ENCODE results near the gene SLC22A6.

Gene SLC22A6

DNA sequence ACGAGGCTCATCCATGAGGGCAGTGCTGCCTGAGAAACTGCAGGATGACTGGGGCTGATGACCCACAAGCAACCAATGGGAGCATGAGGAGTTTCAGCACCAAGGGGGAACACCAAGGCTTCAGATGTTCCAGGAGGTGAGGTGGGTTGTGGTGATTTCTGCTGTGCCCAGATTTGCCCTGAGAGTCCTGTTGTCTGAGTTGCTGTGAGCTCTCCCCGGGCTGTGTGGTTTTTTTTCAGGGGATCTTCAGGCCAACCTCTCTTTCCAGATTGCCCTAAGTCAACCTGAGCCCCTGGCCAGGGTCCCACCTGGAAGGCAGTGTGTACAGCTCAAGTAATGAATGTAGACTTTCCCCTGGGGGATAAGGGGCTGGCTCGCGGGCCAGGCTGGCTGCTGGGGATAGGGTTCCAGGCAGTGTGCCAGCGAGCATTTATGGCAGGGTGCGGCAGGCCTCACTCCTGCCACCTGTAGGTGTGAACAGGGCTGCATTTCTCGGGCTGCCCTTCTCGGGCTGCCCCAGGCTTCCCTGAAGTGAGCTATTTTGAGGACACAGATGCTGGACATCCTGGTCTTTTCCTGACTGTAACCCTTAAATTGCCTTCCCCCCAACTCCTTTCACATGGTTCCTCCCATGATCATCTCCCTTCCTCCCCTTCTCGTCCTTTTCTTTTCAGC is 9.8 kb downstream of the SLC22A6 start:
- Histone ChIP-seq H3K4me1 (ENCODE audit: control extremely low read depth in 1 of 4, control insufficient read depth in 4 of 4, insufficient read depth in 4 of 4, low read length in 3 of 4) (no peaks in the 10 kb centered on the region), H3K27ac (ENCODE audit: insufficient read depth in 1 of 2, low read depth in 1 of 2, low read length in 2 of 2, poor library complexity in 1 of 2, severe bottlenecking in 2 of 2) (no peak overlapping the region), H3K4me3 (ENCODE audit: control insufficient read depth in 1 of 7, extremely low read depth in 1 of 7, insufficient read depth in 4 of 7, low read depth in 2 of 7, low read length in 6 of 7) (no peak overlapping the region), H3K27me3 (replicated peaks in 2 of 5; ENCODE audit: control insufficient read depth in 4 of 5, insufficient read depth in 5 of 5, low read length in 4 of 5) (peaks cover 0 to 18% (median 0%) of the 10 kb centered on the region in 5 experiments), H3K9me3 (ENCODE audit: control extremely low read depth in 1 of 5, control insufficient read depth in 4 of 5, insufficient read depth in 2 of 5, low read depth in 1 of 5, low read length in 4 of 5) (no peaks in the 10 kb centered on the region), H3K36me3 (ENCODE audit: control insufficient read depth in 4 of 4, insufficient read depth in 4 of 4, low read length in 3 of 4) (no peaks in the 10 kb centered on the region)
- 30% methylated on average over 7 of the region's 9 CpGs for WGBS (ENCODE audit: insufficient coverage)
- peak; percentile 16 to 54 (median 48) for DNase-seq
- POLR2A ChIA-PET, result no interaction called here
- CTCF ChIA-PET, result interaction anchor here (0.6 to 3.7 kb wide), 11 partner anchors 9 to 80 kb away, joined by 3 to 30 read pairs (median 4); no protein-coding TSS in a partner anchor

DNA sequence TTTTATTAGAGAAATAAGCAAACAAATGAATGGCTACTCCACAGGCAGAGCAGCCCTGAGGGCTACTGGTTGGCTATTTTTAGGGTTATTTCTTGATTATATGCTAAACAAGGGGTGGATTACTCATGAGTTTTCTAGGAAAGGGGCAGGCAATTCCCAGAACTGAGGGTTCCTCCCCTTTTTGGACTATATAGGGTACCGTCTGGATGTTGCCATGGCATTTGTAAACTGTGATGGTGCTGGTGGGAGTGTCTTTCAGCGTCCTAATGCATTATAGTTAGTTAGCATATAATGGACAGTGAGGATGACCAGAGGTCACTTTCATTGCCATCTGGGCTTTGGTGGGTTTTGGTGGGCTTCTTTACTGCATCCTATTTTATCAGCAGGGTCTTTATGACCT is 19.2 kb downstream of the SLC22A6 start:
- ChIA-PET POLR2A (no interaction called here), CTCF (no interaction called here)
- Histone ChIP-seq H3K4me3 (ENCODE audit: control insufficient read depth in 1 of 7, extremely low read depth in 1 of 7, insufficient read depth in 4 of 7, low read depth in 2 of 7, low read length in 6 of 7) (no peak overlapping the region), H3K9me3 (ENCODE audit: control extremely low read depth in 1 of 5, control insufficient read depth in 4 of 5, insufficient read depth in 2 of 5, low read depth in 1 of 5, low read length in 4 of 5) (peaks cover 0 to 4% (median 0%) of the 10 kb centered on the region in 5 experiments), H3K27me3 (replicated peaks in 2 of 5; ENCODE audit: control insufficient read depth in 4 of 5, insufficient read depth in 5 of 5, low read length in 4 of 5) (peaks cover 0 to 13% (median 2%) of the 10 kb centered on the region in 5 experiments), H3K36me3 (ENCODE audit: control insufficient read depth in 4 of 4, insufficient read depth in 4 of 4, low read length in 3 of 4) (no peaks in the 10 kb centered on the region), H3K27ac (ENCODE audit: insufficient read depth in 1 of 2, low read depth in 1 of 2, low read length in 2 of 2, poor library complexity in 1 of 2, severe bottlenecking in 2 of 2) (no peak overlapping the region), H3K4me1 (ENCODE audit: control extremely low read depth in 1 of 4, control insufficient read depth in 4 of 4, insufficient read depth in 4 of 4, low read length in 3 of 4) (no peaks in the 10 kb centered on the region)
- no peak for DNase-seq
- no CpG with 5 or more reads among the region's 2 CpGs for WGBS (ENCODE audit: insufficient coverage)

DNA sequence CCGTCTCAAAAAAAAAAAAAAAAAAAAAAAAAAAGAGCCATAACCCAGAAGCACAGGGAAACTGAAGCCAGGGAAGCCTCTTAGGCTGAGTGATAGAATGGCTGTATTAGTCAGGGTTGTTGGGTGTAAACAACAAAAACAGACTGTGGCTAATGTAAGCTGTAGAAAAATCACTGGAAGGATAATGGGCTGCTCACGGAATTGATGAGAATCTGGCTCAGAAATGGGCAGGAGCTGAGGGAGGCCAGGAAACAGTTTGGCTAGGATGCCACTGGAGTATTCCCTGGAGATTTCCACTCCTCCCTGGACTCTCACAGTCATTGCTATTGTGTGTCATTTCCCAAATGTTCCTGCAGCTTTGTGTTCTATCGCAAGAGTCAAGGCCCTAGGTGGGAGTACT is 22.4 kb downstream of the SLC22A6 start:
- no peak for DNase-seq
- POLR2A ChIA-PET, result no interaction called here
- 100% methylated on average over 2 of the region's 3 CpGs for WGBS (ENCODE audit: insufficient coverage)
- H3K4me1 ChIP-seq (ENCODE audit: control extremely low read depth in 1 of 4, control insufficient read depth in 4 of 4, insufficient read depth in 4 of 4, low read length in 3 of 4), result peaks cover 0 to 2% (median 0%) of the 10 kb centered on the region in 4 experiments
- no peak overlapping the region for H3K27ac ChIP-seq (ENCODE audit: insufficient read depth in 1 of 2, low read depth in 1 of 2, low read length in 2 of 2, poor library complexity in 1 of 2, severe bottlenecking in 2 of 2)
- no peaks in the 10 kb centered on the region for H3K36me3 ChIP-seq (ENCODE audit: control insufficient read depth in 4 of 4, insufficient read depth in 4 of 4, low read length in 3 of 4)
- H3K4me3 ChIP-seq (ENCODE audit: control insufficient read depth in 1 of 7, extremely low read depth in 1 of 7, insufficient read depth in 4 of 7, low read depth in 2 of 7, low read length in 6 of 7), result no peak overlapping the region
- peaks cover 0 to 3% (median 0%) of the 10 kb centered on the region in 5 experiments for H3K27me3 ChIP-seq (replicated peaks in 2 of 5; ENCODE audit: control insufficient read depth in 4 of 5, insufficient read depth in 5 of 5, low read length in 4 of 5)
- peaks cover 0 to 4% (median 0%) of the 10 kb centered on the region in 5 experiments for H3K9me3 ChIP-seq (ENCODE audit: control extremely low read depth in 1 of 5, control insufficient read depth in 4 of 5, insufficient read depth in 2 of 5, low read depth in 1 of 5, low read length in 4 of 5)
- CTCF ChIA-PET, result interaction anchor here (1.6 kb wide), 1 partner anchor 55 kb away, joined by 3 read pairs; no protein-coding TSS in a partner anchor

DNA sequence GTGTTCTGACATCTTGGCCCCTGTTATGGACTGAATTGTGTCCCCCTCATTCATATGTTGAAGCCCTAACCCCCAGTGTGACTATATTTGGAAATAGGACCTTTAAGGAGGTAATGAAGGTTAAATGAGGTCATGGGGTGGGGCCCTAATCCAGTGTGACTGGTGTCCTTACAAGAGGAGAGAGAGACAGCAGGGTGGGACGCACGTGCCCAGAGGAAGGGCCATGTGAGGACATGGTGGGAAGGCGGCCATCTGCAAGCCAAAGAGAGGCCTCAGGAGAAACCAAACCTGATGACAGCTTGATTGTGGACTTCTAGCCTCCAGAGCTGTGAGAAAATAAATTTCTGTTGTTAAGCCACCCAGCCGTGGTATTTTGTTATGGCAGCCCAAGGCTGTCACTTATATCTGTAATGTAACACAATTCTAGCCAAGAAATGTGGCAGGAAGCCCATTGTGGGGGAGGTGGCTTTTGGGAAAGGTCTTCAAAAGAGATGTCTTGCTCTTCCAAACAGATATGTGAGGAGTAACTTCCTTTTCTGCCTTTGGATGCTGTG is 23.7 kb downstream of the SLC22A6 start:
- DNase-seq, result no peak
- Histone ChIP-seq H3K4me1 (ENCODE audit: control extremely low read depth in 1 of 4, control insufficient read depth in 4 of 4, insufficient read depth in 4 of 4, low read length in 3 of 4) (peaks cover 0 to 2% (median 0%) of the 10 kb centered on the region in 4 experiments), H3K27me3 (replicated peaks in 2 of 5; ENCODE audit: control insufficient read depth in 4 of 5, insufficient read depth in 5 of 5, low read length in 4 of 5) (peaks cover 0 to 3% (median 0%) of the 10 kb centered on the region in 5 experiments), H3K27ac (ENCODE audit: insufficient read depth in 1 of 2, low read depth in 1 of 2, low read length in 2 of 2, poor library complexity in 1 of 2, severe bottlenecking in 2 of 2) (no peak overlapping the region), H3K9me3 (ENCODE audit: control extremely low read depth in 1 of 5, control insufficient read depth in 4 of 5, insufficient read depth in 2 of 5, low read depth in 1 of 5, low read length in 4 of 5) (peaks cover 0 to 2% (median 0%) of the 10 kb centered on the region in 5 experiments), H3K4me3 (ENCODE audit: control insufficient read depth in 1 of 7, extremely low read depth in 1 of 7, insufficient read depth in 4 of 7, low read depth in 2 of 7, low read length in 6 of 7) (no peak overlapping the region), H3K36me3 (ENCODE audit: control insufficient read depth in 4 of 4, insufficient read depth in 4 of 4, low read length in 3 of 4) (no peaks in the 10 kb centered on the region)
- 98% methylated on average over 4 of the region's 4 CpGs for whole genome bisulfite sequencing (ENCODE audit: insufficient coverage)
- CTCF ChIA-PET, result no interaction called here
- POLR2A ChIA-PET, result no interaction called here

DNA sequence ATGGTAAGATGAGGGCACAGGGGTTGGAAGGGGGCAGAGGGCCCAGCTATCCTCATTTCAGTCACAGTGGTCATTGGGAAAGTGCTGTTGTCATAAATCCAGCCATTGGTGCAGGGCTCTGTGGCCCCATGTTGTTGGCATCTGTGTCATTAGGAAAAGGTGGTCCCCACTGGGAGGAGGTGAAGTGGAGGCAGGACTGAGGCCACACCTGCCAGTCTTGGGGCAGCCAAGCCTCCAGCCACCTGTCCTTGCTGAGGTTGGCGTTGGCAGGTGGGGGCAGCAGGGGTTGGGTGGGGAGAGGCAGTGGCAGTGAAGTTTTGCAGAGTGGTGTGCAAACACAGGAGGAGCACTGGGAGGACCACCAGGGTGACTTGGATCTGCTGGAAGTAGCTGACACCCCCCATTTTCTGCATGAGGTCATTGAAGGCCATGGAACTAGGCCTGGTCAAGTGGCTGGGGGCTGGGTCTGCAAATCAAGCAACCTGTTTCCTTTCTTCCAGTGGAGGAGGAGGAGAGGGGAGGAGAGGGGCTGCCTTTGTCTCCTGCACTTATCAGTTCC is 25.3 kb downstream of the SLC22A6 start:
- Histone ChIP-seq H3K9me3 (ENCODE audit: control extremely low read depth in 1 of 5, control insufficient read depth in 4 of 5, insufficient read depth in 2 of 5, low read depth in 1 of 5, low read length in 4 of 5) (no peaks in the 10 kb centered on the region), H3K4me3 (ENCODE audit: control insufficient read depth in 1 of 7, extremely low read depth in 1 of 7, insufficient read depth in 4 of 7, low read depth in 2 of 7, low read length in 6 of 7) (no peak overlapping the region), H3K27ac (ENCODE audit: insufficient read depth in 1 of 2, low read depth in 1 of 2, low read length in 2 of 2, poor library complexity in 1 of 2, severe bottlenecking in 2 of 2) (no peak overlapping the region), H3K4me1 (ENCODE audit: control extremely low read depth in 1 of 4, control insufficient read depth in 4 of 4, insufficient read depth in 4 of 4, low read length in 3 of 4) (peaks cover 0 to 2% (median 0%) of the 10 kb centered on the region in 4 experiments), H3K27me3 (replicated peaks in 2 of 5; ENCODE audit: control insufficient read depth in 4 of 5, insufficient read depth in 5 of 5, low read length in 4 of 5) (peaks cover 0 to 2% (median 0%) of the 10 kb centered on the region in 5 experiments), H3K36me3 (ENCODE audit: control insufficient read depth in 4 of 4, insufficient read depth in 4 of 4, low read length in 3 of 4) (no peaks in the 10 kb centered on the region)
- DNase-seq, result no peak
- POLR2A ChIA-PET, result no interaction called here
- CTCF ChIA-PET, result no interaction called here
- WGBS (ENCODE audit: insufficient coverage), result no CpG with 5 or more reads among the region's 1 CpG

DNA sequence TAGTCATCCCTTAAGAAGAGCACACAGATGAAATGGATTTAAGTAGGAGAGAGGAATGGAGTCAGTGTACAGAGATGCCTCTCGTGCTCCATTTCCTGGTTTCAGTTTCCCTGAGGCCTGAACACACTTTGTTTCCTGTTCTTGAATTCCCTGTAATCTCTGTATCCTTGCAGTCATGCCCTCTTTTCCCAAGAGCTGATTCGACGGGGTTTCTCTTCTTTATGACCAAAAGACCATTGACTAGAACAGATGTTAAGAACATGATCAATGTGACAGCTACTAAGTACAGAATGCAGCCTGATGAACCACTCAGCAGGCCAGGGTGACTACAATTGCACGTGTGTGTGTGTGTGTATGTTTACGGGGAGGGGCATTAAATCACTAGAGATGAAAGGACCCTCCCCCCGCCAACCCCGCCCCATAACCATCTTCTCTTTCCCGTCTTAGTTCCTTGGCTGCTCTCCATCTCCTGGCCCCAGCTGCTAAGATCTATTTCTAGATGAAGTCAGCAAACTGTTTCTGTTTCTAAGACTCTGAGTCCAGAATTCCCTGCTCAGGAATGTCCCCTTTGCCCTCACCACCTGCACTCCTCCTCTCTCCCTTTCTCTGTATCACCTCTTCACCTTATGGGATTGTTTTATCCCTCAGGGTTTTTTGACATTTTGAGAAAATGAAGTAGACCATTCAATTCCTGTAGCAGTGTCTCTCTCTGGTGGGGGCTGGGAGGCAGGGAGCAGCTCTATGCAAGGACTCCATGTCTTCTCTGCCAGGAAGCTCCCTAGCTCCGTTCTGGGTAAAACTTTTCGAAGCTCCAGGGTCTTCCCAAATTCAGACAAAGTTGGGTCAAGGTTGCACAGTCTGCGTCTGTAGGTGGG is 26.0 kb downstream of the SLC22A6 start:
- ChIA-PET CTCF (interaction anchor here (1.0 kb wide), 1 partner anchor 53 kb away, joined by 3 read pairs; no protein-coding TSS in a partner anchor), POLR2A (no interaction called here)
- Histone ChIP-seq H3K27me3 (replicated peaks in 2 of 5; ENCODE audit: control insufficient read depth in 4 of 5, insufficient read depth in 5 of 5, low read length in 4 of 5) (no peaks in the 10 kb centered on the region), H3K27ac (ENCODE audit: insufficient read depth in 1 of 2, low read depth in 1 of 2, low read length in 2 of 2, poor library complexity in 1 of 2, severe bottlenecking in 2 of 2) (no peak overlapping the region), H3K4me1 (ENCODE audit: control extremely low read depth in 1 of 4, control insufficient read depth in 4 of 4, insufficient read depth in 4 of 4, low read length in 3 of 4) (peaks cover 0 to 2% (median 0%) of the 10 kb centered on the region in 4 experiments), H3K9me3 (ENCODE audit: control extremely low read depth in 1 of 5, control insufficient read depth in 4 of 5, insufficient read depth in 2 of 5, low read depth in 1 of 5, low read length in 4 of 5) (no peaks in the 10 kb centered on the region), H3K4me3 (ENCODE audit: control insufficient read depth in 1 of 7, extremely low read depth in 1 of 7, insufficient read depth in 4 of 7, low read depth in 2 of 7, low read length in 6 of 7) (no peak overlapping the region), H3K36me3 (ENCODE audit: control insufficient read depth in 4 of 4, insufficient read depth in 4 of 4, low read length in 3 of 4) (no peaks in the 10 kb centered on the region)
- DNase-seq, result peak in 1 of 3 donors; percentile 3
- WGBS (ENCODE audit: insufficient coverage), result 33% methylated on average over 7 of the region's 11 CpGs

Data from common myeloid progenitor, CD34-positive (primary cell).